Mesenchymal stem cell (in vitro differentiated cells and primary cell): ENCODE data around the gene MALRD1.

Source experiments
- DNase-seq: peaks from one replicate; pipeline ENCODE4 v3.0.0-alpha.2; 2013
- H2AFZ ChIP-seq: one replicate; pipeline ENCODE4 v1.6.1; 2013; ENCODE audit warnings: low read depth, mild to moderate bottlenecking, control low read depth, inconsistent platforms, low read length, moderate library complexity
- H2AK5ac ChIP-seq: 2 replicates; pipeline ENCODE4 v1.6.1; 2013; ENCODE audit warnings: low read length, moderate library complexity, mild to moderate bottlenecking, inconsistent platforms; ENCODE audit not compliant: severe bottlenecking
- H2BK120ac ChIP-seq: one replicate; pipeline ENCODE4 v1.6.1; 2013; ENCODE audit warnings: low read depth, mild to moderate bottlenecking, inconsistent platforms, low read length, moderate library complexity
- H2BK12ac ChIP-seq, 2 experiments: one replicate each; pipeline ENCODE4 v1.6.1; 2013; ENCODE audit warnings: inconsistent platforms in 2 of 2, low read length in 2 of 2, mild to moderate bottlenecking in 2 of 2, moderate library complexity in 2 of 2, control low read depth in 1 of 2
- H2BK15ac ChIP-seq: one replicate; pipeline ENCODE4 v1.6.1; 2013; ENCODE audit warnings: mild to moderate bottlenecking, low read depth, inconsistent platforms; ENCODE audit not compliant: poor library complexity, severe bottlenecking
- H2BK5ac ChIP-seq: 2 replicates; pipeline ENCODE4 v1.6.1; 2013; ENCODE audit warnings: low read depth, mild to moderate bottlenecking, low read length, control low read depth, inconsistent platforms; ENCODE audit not compliant: poor library complexity, severe bottlenecking
- H3K14ac ChIP-seq, 2 experiments: one replicate each; pipeline ENCODE4 v1.6.1; 2013; ENCODE audit warnings: inconsistent platforms in 2 of 2, low read length in 2 of 2, control low read depth in 1 of 2, mild to moderate bottlenecking in 1 of 2, moderate library complexity in 1 of 2
- H3K18ac ChIP-seq, 2 experiments: one replicate each; pipeline ENCODE4 v1.6.1; 2013; ENCODE audit warnings: inconsistent platforms in 2 of 2, low read length in 2 of 2, control low read depth in 1 of 2, low read depth in 1 of 2, mild to moderate bottlenecking in 1 of 2
- H3K23ac ChIP-seq, 2 experiments: one replicate each; pipeline ENCODE4 v1.6.1; 2013; ENCODE audit warnings: inconsistent platforms in 2 of 2, low read length in 2 of 2, mild to moderate bottlenecking in 2 of 2, moderate library complexity in 2 of 2, control low read depth in 1 of 2
- H3K27ac ChIP-seq: 2 replicates; pipeline ENCODE4 v1.5.1; 2013; ENCODE audit warnings: mild to moderate bottlenecking, moderate library complexity, low read length, control low read depth, inconsistent platforms; ENCODE audit not compliant: poor library complexity, severe bottlenecking
- H3K27me3 ChIP-seq, 2 experiments: 2 replicates each; pipeline versions ENCODE4 v1.6.1 to v1.7.0; 2013; ENCODE audit warnings: low read length in 2 of 2, mild to moderate bottlenecking in 2 of 2, moderate library complexity in 2 of 2, control low read depth in 1 of 2, inconsistent platforms in 1 of 2; ENCODE audit not compliant: control insufficient read depth in 1 of 2, insufficient read depth in 1 of 2
- H3K36me3 ChIP-seq, 2 experiments: 2 replicates each; pipeline versions ENCODE4 v1.6.1 to v1.7.0; 2013; ENCODE audit warnings: low read length in 2 of 2, control low read depth in 1 of 2, inconsistent platforms in 1 of 2, low read depth in 1 of 2, mild to moderate bottlenecking in 1 of 2; ENCODE audit not compliant: insufficient read depth in 2 of 2, control insufficient read depth in 1 of 2
- H3K4ac ChIP-seq, 2 experiments: one replicate each; pipeline ENCODE4 v1.6.1; 2013; ENCODE audit warnings: inconsistent platforms in 2 of 2, low read length in 2 of 2, mild to moderate bottlenecking in 2 of 2, moderate library complexity in 2 of 2, control low read depth in 1 of 2, low read depth in 1 of 2
- H3K4me1 ChIP-seq: 2 replicates; pipeline ENCODE4 v1.6.1; 2013; ENCODE audit warnings: low read depth, low read length, control low read depth; ENCODE audit not compliant: control insufficient read depth, insufficient read depth
- H3K4me2 ChIP-seq: 2 replicates; pipeline ENCODE4 v1.6.1; 2013; ENCODE audit warnings: low read length, mild to moderate bottlenecking, inconsistent platforms; ENCODE audit not compliant: poor library complexity, severe bottlenecking
- H3K4me3 ChIP-seq, 2 experiments: 2 replicates each; pipeline versions ENCODE4 v1.5.1 to v1.7.0; 2013; ENCODE audit warnings: low read length in 2 of 2, mild to moderate bottlenecking in 2 of 2, control low read depth in 1 of 2, low read depth in 1 of 2; ENCODE audit not compliant: insufficient read depth in 1 of 2
- H3K79me1 ChIP-seq: replicated peaks from 2 replicates; pipeline ENCODE4 v1.6.1; 2013; ENCODE audit warnings: mild to moderate bottlenecking, control low read depth, low read length, inconsistent platforms; ENCODE audit not compliant: poor library complexity, severe bottlenecking
- H3K9ac ChIP-seq: 2 replicates; pipeline ENCODE4 v1.7.0; 2013; ENCODE audit warnings: mild to moderate bottlenecking, low read length, moderate library complexity
- H3K9me3 ChIP-seq: 2 replicates; pipeline ENCODE4 v1.7.0; 2013; ENCODE audit warnings: mild to moderate bottlenecking, low read length; ENCODE audit not compliant: control insufficient read depth
- H4K8ac ChIP-seq: one replicate; pipeline ENCODE4 v1.6.1; 2013; ENCODE audit warnings: inconsistent platforms, mild to moderate bottlenecking, low read length, moderate library complexity
- H4K91ac ChIP-seq: one replicate; pipeline ENCODE4 v1.6.1; 2013; ENCODE audit warnings: mild to moderate bottlenecking, low read length, inconsistent platforms
- WGBS: methylation state at CpG from one replicate; pipeline ENCODE4 v1.1.7; 2013; ENCODE audit warnings: mixed read lengths; 5-methylcytosine and 5-hydroxymethylcytosine counted together

The MALRD1 gene

GRCh38 chr10:19431622-19432351 is 383.2 kb downstream of the MALRD1 start:
- Histone ChIP-seq H3K14ac (no peak overlapping the region), H2AFZ (no peak overlapping the region), H2BK15ac (no peak overlapping the region), H3K36me3 (no peaks in the 10 kb centered on the region), H2BK120ac (no peak overlapping the region), H3K4me3 (no peak overlapping the region), H3K23ac (no peak overlapping the region), H3K4me2 (no peak overlapping the region), H3K4ac (no peak overlapping the region), H2AK5ac (no peak overlapping the region), H4K8ac (no peak overlapping the region), H3K18ac (no peak overlapping the region), H3K9ac (no peak overlapping the region), H2BK5ac (no peak overlapping the region), H3K27ac (no peak overlapping the region), H3K79me1 (no peaks in the 10 kb centered on the region), H3K4me1 (no peaks in the 10 kb centered on the region), H4K91ac (no peak overlapping the region), H2BK12ac (no peak overlapping the region), H3K27me3 (no peaks in the 10 kb centered on the region), H3K9me3 (no peaks in the 10 kb centered on the region)
- 64% methylated on average over 3 of the region's 5 CpGs for WGBS
- DNase-seq, result no peak

GRCh38 chr10:19449860-19450259 is 401.3 kb downstream of the MALRD1 start:
- H2AFZ ChIP-seq, result no peak overlapping the region
- H3K4me2 ChIP-seq, result no peak overlapping the region
- no peaks in the 10 kb centered on the region for H3K9me3 ChIP-seq
- no peaks in the 10 kb centered on the region for H3K27me3 ChIP-seq
- WGBS, result 65% methylated on average over 2 of the region's 2 CpGs
- no peak overlapping the region for H4K91ac ChIP-seq
- H3K23ac ChIP-seq, result no peak overlapping the region
- DNase-seq, result no peak
- no peak overlapping the region for H3K27ac ChIP-seq
- H3K4ac ChIP-seq, result no peak overlapping the region
- no peaks in the 10 kb centered on the region for H3K79me1 ChIP-seq
- no peaks in the 10 kb centered on the region for H3K36me3 ChIP-seq
- no peak overlapping the region for H2BK120ac ChIP-seq
- H2BK12ac ChIP-seq, result no peak overlapping the region
- H3K14ac ChIP-seq, result no peak overlapping the region
- no peak overlapping the region for H4K8ac ChIP-seq
- no peak overlapping the region for H2AK5ac ChIP-seq
- H3K9ac ChIP-seq, result no peak overlapping the region
- H3K18ac ChIP-seq, result no peak overlapping the region
- H2BK15ac ChIP-seq, result no peak overlapping the region
- no peaks in the 10 kb centered on the region for H3K4me1 ChIP-seq
- H2BK5ac ChIP-seq, result no peak overlapping the region
- no peak overlapping the region for H3K4me3 ChIP-seq

GRCh38 chr10:19451356-19451755 is 402.8 kb downstream of the MALRD1 start:
- H3K23ac ChIP-seq, result no peak overlapping the region
- H3K9ac ChIP-seq, result no peak overlapping the region
- H3K79me1 ChIP-seq, result no peaks in the 10 kb centered on the region
- no peak overlapping the region for H4K8ac ChIP-seq
- H4K91ac ChIP-seq, result no peak overlapping the region
- no peak overlapping the region for H3K14ac ChIP-seq
- H3K18ac ChIP-seq, result no peak overlapping the region
- no peak overlapping the region for H2BK15ac ChIP-seq
- no peak overlapping the region for H3K27ac ChIP-seq
- no peaks in the 10 kb centered on the region for H3K36me3 ChIP-seq
- H3K9me3 ChIP-seq, result no peaks in the 10 kb centered on the region
- H2AK5ac ChIP-seq, result no peak overlapping the region
- H3K4me1 ChIP-seq, result no peaks in the 10 kb centered on the region
- H2AFZ ChIP-seq, result no peak overlapping the region
- H2BK120ac ChIP-seq, result no peak overlapping the region
- no peaks in the 10 kb centered on the region for H3K27me3 ChIP-seq
- no peak overlapping the region for H3K4me3 ChIP-seq
- 100% methylated on average over 1 of the region's 3 CpGs for WGBS
- no peak overlapping the region for H2BK12ac ChIP-seq
- no peak overlapping the region for H3K4me2 ChIP-seq
- H2BK5ac ChIP-seq, result no peak overlapping the region
- H3K4ac ChIP-seq, result no peak overlapping the region
- no peak for DNase-seq

- no peak overlapping the region for H3K4me3 ChIP-seq
- H2BK12ac ChIP-seq, result no peak overlapping the region
- no peak overlapping the region for H2BK120ac ChIP-seq
- no peak overlapping the region for H3K9ac ChIP-seq
- no peaks in the 10 kb centered on the region for H3K27me3 ChIP-seq
- DNase-seq, result no peak
- H2BK5ac ChIP-seq, result no peak overlapping the region
- no peak overlapping the region for H3K18ac ChIP-seq
- no peak overlapping the region for H3K4ac ChIP-seq
- H3K9me3 ChIP-seq, result no peaks in the 10 kb centered on the region
- H3K14ac ChIP-seq, result no peak overlapping the region
- H4K8ac ChIP-seq, result no peak overlapping the region
- H2BK15ac ChIP-seq, result no peak overlapping the region
- H3K36me3 ChIP-seq, result no peaks in the 10 kb centered on the region
- no peaks in the 10 kb centered on the region for H3K79me1 ChIP-seq
- no CpG with 5 or more reads among the region's 2 CpGs for WGBS
- H4K91ac ChIP-seq, result no peak overlapping the region
- no peak overlapping the region for H3K4me2 ChIP-seq
- no peak overlapping the region for H3K27ac ChIP-seq
- no peak overlapping the region for H2AFZ ChIP-seq
- H3K23ac ChIP-seq, result no peak overlapping the region
- no peak overlapping the region for H2AK5ac ChIP-seq
- no peaks in the 10 kb centered on the region for H3K4me1 ChIP-seq
Measured at GRCh38 chr10:19451937-19452336, 403.3 kb downstream of the MALRD1 start.
